ENCODE measurements around the gene AVPR2. TPM values are rescaled to one million over a fixed set of nuclear protein-coding genes. Genes with fewer than 3 reads are reported as not detected.

Gene AVPR2
- total RNA-seq, 1 donor from 2014 or later = not detected

GRCh38 chrX:153921070-153921469, 16.6 kb downstream of the AVPR2 start:
- TF ChIP-seq, protein P1, sequence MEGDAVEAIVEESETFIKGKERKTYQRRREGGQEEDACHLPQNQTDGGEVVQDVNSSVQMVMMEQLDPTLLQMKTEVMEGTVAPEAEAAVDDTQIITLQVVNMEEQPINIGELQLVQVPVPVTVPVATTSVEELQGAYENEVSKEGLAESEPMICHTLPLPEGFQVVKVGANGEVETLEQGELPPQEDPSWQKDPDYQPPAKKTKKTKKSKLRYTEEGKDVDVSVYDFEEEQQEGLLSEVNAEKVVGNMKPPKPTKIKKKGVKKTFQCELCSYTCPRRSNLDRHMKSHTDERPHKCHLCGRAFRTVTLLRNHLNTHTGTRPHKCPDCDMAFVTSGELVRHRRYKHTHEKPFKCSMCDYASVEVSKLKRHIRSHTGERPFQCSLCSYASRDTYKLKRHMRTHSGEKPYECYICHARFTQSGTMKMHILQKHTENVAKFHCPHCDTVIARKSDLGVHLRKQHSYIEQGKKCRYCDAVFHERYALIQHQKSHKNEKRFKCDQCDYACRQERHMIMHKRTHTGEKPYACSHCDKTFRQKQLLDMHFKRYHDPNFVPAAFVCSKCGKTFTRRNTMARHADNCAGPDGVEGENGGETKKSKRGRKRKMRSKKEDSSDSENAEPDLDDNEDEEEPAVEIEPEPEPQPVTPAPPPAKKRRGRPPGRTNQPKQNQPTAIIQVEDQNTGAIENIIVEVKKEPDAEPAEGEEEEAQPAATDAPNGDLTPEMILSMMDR (IDR thresholded peaks at IDR 0.05; ENCODE audit: unreplicated experiment) = no peak
- no peak overlapping the region for H3K27ac Mint-ChIP-seq
- H3K4me1 Mint-ChIP-seq = peaks cover 8% of the 10 kb centered on the region
- H3K36me3 Mint-ChIP-seq = peaks cover 7% of the 10 kb centered on the region
- no peak for DNase-seq (ENCODE audit: low spot score in 2 of 2, unreplicated experiment in 2 of 2)
- H3K4me3 Mint-ChIP-seq = no peak overlapping the region
- no peaks in the 10 kb centered on the region for H3K9me3 Mint-ChIP-seq
- H3K27me3 Mint-ChIP-seq (ENCODE audit: low read depth) = no peaks in the 10 kb centered on the region

DNA sequence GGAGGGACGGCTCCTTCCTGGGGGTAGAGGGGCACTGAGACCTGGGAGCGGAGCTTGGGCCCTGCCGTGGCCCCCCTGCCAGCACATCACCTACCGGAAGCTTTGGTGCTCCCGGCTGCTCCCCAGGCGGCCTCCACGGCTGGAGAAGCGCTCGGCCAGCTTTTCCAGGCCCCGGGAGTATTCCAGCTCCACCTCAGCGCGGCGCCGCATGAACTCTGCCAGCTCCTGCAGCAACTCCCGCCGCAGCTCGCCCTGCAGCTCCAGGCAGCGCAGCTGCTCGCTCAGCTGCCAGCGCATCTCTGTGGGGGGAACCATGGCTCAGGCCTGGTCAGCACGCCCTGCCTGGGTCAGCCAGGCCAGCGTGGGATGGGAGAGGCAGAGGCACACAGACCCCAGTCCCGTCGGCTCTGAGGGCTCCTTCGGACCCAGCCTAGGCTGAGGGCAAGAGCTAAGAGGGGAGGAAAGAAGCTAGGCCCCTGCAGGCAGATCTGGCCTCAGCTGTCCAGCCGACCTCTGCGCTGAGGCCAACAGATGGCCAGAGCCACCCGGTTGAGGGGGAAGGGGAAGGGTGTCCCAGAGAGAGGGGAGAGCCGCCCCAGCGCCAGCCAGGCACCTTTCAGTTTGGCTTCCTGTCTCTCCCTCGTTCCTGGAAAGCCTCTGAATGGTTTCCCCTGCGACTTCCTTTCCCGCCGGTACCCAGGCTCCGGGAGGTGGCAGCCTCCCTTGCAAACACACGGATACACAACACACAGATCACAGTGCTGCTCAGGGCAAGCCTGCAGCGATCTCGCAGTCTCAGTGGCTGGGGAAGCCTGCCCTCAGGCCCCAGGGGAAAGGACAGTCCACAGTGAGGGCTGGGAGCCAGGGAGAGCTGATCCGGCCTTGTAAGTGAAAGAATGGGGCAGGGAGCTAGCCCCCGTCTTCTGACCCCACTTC, 17.3 kb downstream of the AVPR2 start:
- Mint-ChIP-seq H3K4me1 (peaks cover 9% of the 10 kb centered on the region), H3K4me3 (no peak overlapping the region), H3K36me3 (peaks cover 5% of the 10 kb centered on the region), H3K9me3 (no peaks in the 10 kb centered on the region), H3K27ac (no peak overlapping the region), H3K27me3 (ENCODE audit: low read depth) (no peaks in the 10 kb centered on the region)
- TF ChIP-seq, protein P1 (IDR thresholded peaks at IDR 0.05; ENCODE audit: unreplicated experiment) = no peak
- no peak for DNase-seq (ENCODE audit: low spot score in 2 of 2, unreplicated experiment in 2 of 2)

DNA sequence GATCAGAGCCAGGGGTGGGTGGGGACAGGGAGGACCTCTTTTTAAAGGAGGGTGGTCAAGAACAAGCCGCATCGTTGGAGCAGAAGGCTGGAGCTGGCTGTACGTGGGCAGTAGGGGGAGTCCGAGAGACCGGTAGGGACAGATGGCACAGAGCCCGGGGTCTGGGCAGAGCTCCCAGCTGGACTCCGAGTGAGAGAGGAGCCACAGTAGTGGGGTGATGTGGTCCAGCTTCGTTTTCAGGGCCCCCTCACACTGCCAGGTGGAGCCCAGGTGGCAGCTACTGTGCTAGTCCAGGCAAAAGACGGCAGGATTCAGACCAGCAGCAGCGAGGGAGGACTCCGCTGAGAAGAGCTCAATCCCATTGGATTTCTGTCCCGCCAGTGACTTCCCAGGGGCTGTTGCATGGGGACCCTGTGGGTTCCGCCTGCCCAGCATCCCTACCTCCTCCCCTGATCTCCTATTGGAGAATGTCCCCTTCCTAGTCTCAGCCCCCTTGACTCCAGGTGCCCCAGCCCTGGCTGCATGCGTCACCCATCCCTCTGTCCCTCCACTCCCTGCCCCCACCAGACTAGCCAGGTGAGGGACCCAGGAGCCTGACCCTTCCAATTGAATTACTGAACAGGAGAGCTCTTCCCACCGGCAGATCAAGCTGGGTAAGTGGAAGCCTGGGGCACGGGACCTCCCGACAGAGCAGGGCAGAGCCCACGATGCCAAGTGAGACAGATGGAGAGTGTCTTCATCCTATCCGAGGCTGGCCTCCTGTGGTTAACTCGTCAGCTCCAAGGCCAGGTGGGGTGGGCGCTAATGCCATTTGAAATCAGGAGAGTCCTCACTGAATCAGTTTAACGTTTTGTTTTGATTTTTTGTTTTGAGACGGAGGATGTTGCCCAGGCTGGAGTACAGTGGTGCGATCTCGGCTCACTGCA, 18.7 kb downstream of the AVPR2 start:
- Mint-ChIP-seq H3K4me3 (no peak overlapping the region), H3K4me1 (peaks cover 18% of the 10 kb centered on the region), H3K27ac (no peak overlapping the region), H3K9me3 (no peaks in the 10 kb centered on the region), H3K27me3 (ENCODE audit: low read depth) (no peaks in the 10 kb centered on the region), H3K36me3 (no peaks in the 10 kb centered on the region)
- TF ChIP-seq, protein P1 (IDR thresholded peaks at IDR 0.05; ENCODE audit: unreplicated experiment) = no peak
- DNase-seq (ENCODE audit: low spot score in 2 of 2, unreplicated experiment in 2 of 2) = no peak

DNA sequence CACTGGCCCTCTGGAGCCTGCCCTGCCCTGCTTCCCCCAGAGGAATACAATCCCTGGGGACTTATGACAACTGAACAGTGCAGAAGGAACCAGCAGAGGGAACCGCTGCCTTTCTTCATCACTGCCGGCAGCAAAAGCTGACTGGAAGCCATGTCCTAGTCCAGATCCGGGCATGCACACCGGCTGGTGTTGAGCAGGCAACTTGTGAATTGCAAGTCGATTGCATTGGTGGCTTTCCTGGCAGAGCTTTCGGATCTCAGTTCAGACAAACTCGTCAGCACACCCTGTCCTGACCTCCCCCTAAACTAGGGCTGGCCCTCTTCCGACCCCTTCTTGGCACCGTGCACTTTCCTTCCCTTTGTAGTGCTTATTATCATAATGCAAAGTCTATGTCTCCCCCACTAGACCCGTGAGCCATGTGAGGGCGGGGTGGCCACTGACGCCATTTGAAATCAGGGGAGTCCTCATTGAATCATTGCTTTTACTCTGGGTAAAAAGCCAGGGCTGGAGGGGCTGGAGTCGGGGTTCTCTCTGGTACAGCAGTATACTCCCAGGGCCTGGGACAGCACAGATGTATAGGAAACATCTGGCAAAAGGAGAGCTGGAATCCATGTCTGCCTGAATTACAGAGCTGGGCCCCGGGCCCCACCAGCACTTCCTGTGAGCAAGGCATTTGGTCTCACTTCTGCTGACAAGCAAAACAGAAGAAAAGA, 19.8 kb downstream of the AVPR2 start:
- Mint-ChIP-seq H3K9me3 (no peaks in the 10 kb centered on the region), H3K36me3 (peaks cover 1% of the 10 kb centered on the region), H3K27me3 (ENCODE audit: low read depth) (no peaks in the 10 kb centered on the region), H3K27ac (peak overlapping the region; percentile 51), H3K4me1 (peaks cover 21% of the 10 kb centered on the region), H3K4me3 (peak overlapping the region; percentile 34)
- TF ChIP-seq, protein P1 (IDR thresholded peaks at IDR 0.05; ENCODE audit: unreplicated experiment) = no peak
- no peak for DNase-seq (ENCODE audit: low spot score in 2 of 2, unreplicated experiment in 2 of 2)

DNA sequence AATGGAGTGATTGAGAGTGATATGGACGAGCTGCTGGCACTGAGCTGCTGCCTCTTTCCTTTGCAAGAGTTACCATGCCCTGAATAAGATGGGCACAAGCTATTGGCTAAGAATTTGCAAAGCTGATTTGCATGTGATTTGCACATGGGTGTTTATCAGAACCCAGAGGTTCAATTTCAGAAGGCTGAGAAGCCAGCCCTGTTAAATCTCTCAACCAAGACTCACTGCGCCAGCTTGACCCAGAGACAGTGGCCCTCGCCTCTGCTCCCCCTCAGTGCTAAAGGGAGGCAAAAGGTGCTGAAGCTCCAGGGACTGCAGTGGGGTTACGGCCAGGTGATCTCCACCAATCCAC, 20.9 kb downstream of the AVPR2 start:
- Mint-ChIP-seq H3K9me3 (no peaks in the 10 kb centered on the region), H3K36me3 (peaks cover 1% of the 10 kb centered on the region), H3K4me1 (peaks cover 21% of the 10 kb centered on the region), H3K27ac (peak overlapping the region; percentile 90), H3K4me3 (peak overlapping the region; percentile 63), H3K27me3 (ENCODE audit: low read depth) (no peaks in the 10 kb centered on the region)
- no peak for DNase-seq (ENCODE audit: low spot score in 2 of 2, unreplicated experiment in 2 of 2)
- TF ChIP-seq, protein P1 (IDR thresholded peaks at IDR 0.05; ENCODE audit: unreplicated experiment) = no peak
